K562 (cell line): ENCODE measurements around the gene CFAP70. TPM values are rescaled to one million over a fixed set of nuclear protein-coding genes. Genes with fewer than 3 reads are reported as not detected.
A peak's percentile ranks its signal among the peaks of the same experiment; 100 is the strongest.

Experiments
- DNMT1 ChIP-seq: fragments of 450-650 bp; IDR thresholded peaks from 2 replicates; pipeline ENCODE4 v1.6.1; 2016; ENCODE audit warnings: antibody characterized with exemption, mild to moderate bottlenecking
- EP300 ChIP-seq: IDR thresholded peaks from 2 replicates; pipeline ENCODE4 v1.6.1; 2012; ENCODE audit warnings: low read length, improper control_type of control experiment
- ILF3 ChIP-seq: fragments of 450-650 bp; IDR thresholded peaks from 2 replicates; pipeline ENCODE4 v1.6.1; 2018; ENCODE audit warnings: antibody characterized with exemption, mild to moderate bottlenecking, moderate library complexity, borderline replicate concordance
- KDM1A ChIP-seq, 2 experiments: fragments of 450-650 bp; IDR thresholded peaks; 2 replicates each; pipeline ENCODE4 v1.6.1; 2016; ENCODE audit warnings: mild to moderate bottlenecking in 2 of 2
- LEF1 ChIP-seq: fragments of 450-650 bp; IDR thresholded peaks from 2 replicates; pipeline ENCODE4 v1.6.1; 2016; ENCODE audit warnings: mild to moderate bottlenecking
- NCOA6 ChIP-seq: fragments of 450-650 bp; IDR thresholded peaks from 2 replicates; pipeline ENCODE4 v1.6.1; 2017; ENCODE audit warnings: mild to moderate bottlenecking
- NFIC ChIP-seq: fragments of 450-650 bp; IDR thresholded peaks from 2 replicates; pipeline ENCODE4 v1.6.1; 2017; ENCODE audit warnings: mild to moderate bottlenecking, inconsistent platforms
- NR2C1 ChIP-seq, 2 experiments: fragments of 450-650 bp; IDR thresholded peaks; 2 replicates each; pipeline ENCODE4 v1.6.1; 2017; ENCODE audit warnings: mild to moderate bottlenecking in 2 of 2, antibody characterized with exemption in 1 of 2, inconsistent platforms in 1 of 2, missing compliant biosample characterization in 1 of 2, missing genetic modification characterization in 1 of 2
- PCBP1 ChIP-seq: fragments of 200-400 bp; formaldehyde crosslinking; IDR thresholded peaks from 2 replicates; pipeline ENCODE4 v1.6.1; 2018; ENCODE audit warnings: mild to moderate bottlenecking, low read depth, low read length; ENCODE audit not compliant: poor library complexity, severe bottlenecking
- POLR2AphosphoS2 ChIP-seq: IDR thresholded peaks from 2 replicates; pipeline ENCODE4 v1.6.1; 2012; ENCODE audit warnings: low read length, improper control_type of control experiment
- RB1 ChIP-seq: fragments of 450-650 bp; IDR thresholded peaks from 2 replicates; pipeline ENCODE4 v1.6.1; 2017; ENCODE audit warnings: low read depth, mild to moderate bottlenecking
- RBM22 ChIP-seq: fragments of 200-400 bp; formaldehyde crosslinking; IDR thresholded peaks from 2 replicates; pipeline ENCODE4 v1.6.1; 2018; ENCODE audit warnings: low read length, low read depth; ENCODE audit not compliant: poor library complexity, severe bottlenecking
- RBM25 ChIP-seq: fragments of 200-400 bp; formaldehyde crosslinking; IDR thresholded peaks from 2 replicates; pipeline ENCODE4 v1.6.1; 2018; ENCODE audit warnings: low read length, low read depth, moderate library complexity; ENCODE audit not compliant: severe bottlenecking
- RFX5 ChIP-seq: IDR thresholded peaks from 2 replicates; pipeline ENCODE4 v1.6.1; 2011; ENCODE audit warnings: low read depth, mild to moderate bottlenecking, improper control_type of control experiment, low read length
- SMARCE1 ChIP-seq: fragments of 450-650 bp; IDR thresholded peaks from 2 replicates; pipeline ENCODE4 v1.7.1; 2016; ENCODE audit warnings: mild to moderate bottlenecking
- STAT5B ChIP-seq: fragments of 250-450 bp; sonication (Bioruptor Pico); IDR thresholded peaks from 2 replicates; pipeline ENCODE4 v1.8.0; 2021; ENCODE audit warnings: mild to moderate bottlenecking, inconsistent platforms
- TAF9B ChIP-seq: fragments of 450-650 bp; IDR thresholded peaks from 2 replicates; pipeline ENCODE4 v1.6.1; 2018; ENCODE audit warnings: mild to moderate bottlenecking; ENCODE audit not compliant: partially characterized antibody
- XRCC3 ChIP-seq: fragments of 450-650 bp; IDR thresholded peaks from 2 replicates; pipeline ENCODE4 v1.6.1; 2017; ENCODE audit warnings: mild to moderate bottlenecking, moderate library complexity
- ZNF253 ChIP-seq: fragments of 250-450 bp; sonication (Bioruptor Pico); conservative IDR thresholded peaks from 2 replicates; pipeline ENCODE4 v1.6.1; 2021; ENCODE audit warnings: mild to moderate bottlenecking
- ZNF785 ChIP-seq: fragments of 250-450 bp; sonication (Bioruptor Pico); IDR thresholded peaks from 2 replicates; pipeline ENCODE4 v1.4.0; 2020; ENCODE audit warnings: mild to moderate bottlenecking
- polyA plus RNA-seq, 8 experiments: library from polyadenylated mRNA; depleted of rRNA in 4 of 8; stranded (reverse) in 5 of 8; unstranded in 3 of 8; fragments of >200 nt; fragmentation: Nextera tagmentation in 2 of 8; fragmentation: Illumina TruSeq in 1 of 8; extraction: Ambion mirVana in 2 of 8; extraction: Trizol in 1 of 8; gene quantifications; 2 replicates each; pipeline versions ENCODE4 v1.2.1 to v1.2.3, GENCODE V29; 2011 to 2014; ENCODE audit warnings: inconsistent platforms in 1 of 8, missing spikeins in 1 of 8
- total RNA-seq, 7 experiments: library from RNA; depleted of rRNA in 6 of 7; stranded (reverse); fragments of >200 nt in 6 of 7; fragmentation: Illumina TruSeq in 2 of 7; extraction: Trizol in 2 of 7; gene quantifications; 2 replicates each; pipeline versions ENCODE4 v1.2.1 to v1.2.3, GENCODE V29; 2011 to 2021; ENCODE audit warnings: low replicate concordance in 1 of 7
- TF ChIP-seq, protein P1 (sequence below): fragments of 450-650 bp; formaldehyde crosslinking; IDR thresholded peaks from 2 replicates; pipeline ENCODE4 v1.4.0; 2022; ENCODE audit warnings: mild to moderate bottlenecking, moderate library complexity
- TF ChIP-seq, protein P2 (sequence below): fragments of 250-450 bp; sonication (Bioruptor Pico); IDR thresholded peaks from 2 replicates; pipeline ENCODE4 v1.8.0; 2021; ENCODE audit warnings: borderline replicate concordance, mild to moderate bottlenecking, moderate library complexity; ENCODE audit not compliant: poor library complexity, severe bottlenecking
- TF ChIP-seq, protein P3 (sequence below), 2 experiments: IDR thresholded peaks; 2 replicates each; pipeline ENCODE4 v1.6.1; 2012; ENCODE audit warnings: improper control_type of control experiment in 2 of 2, low read depth in 2 of 2, low read length in 2 of 2, borderline replicate concordance in 1 of 2
- TF ChIP-seq, protein P4 (sequence below): fragments of 250-450 bp; sonication (Bioruptor Pico); IDR thresholded peaks from 2 replicates; pipeline ENCODE4 v1.8.0; 2021; ENCODE audit warnings: mild to moderate bottlenecking, moderate library complexity
- TF ChIP-seq, protein P5 (sequence below): fragments of 250-450 bp; sonication (Bioruptor Pico); IDR thresholded peaks from 2 replicates; pipeline ENCODE4 v1.6.1; 2021; ENCODE audit warnings: mild to moderate bottlenecking

Gene CFAP70
- total and polyA plus RNA-seq, 9 of the 15 experiments (the other 6 are each of a cell fraction or from before 2014, with no cell fraction given): 0.27 to 1.6 (median 0.86) TPM

DNA sequence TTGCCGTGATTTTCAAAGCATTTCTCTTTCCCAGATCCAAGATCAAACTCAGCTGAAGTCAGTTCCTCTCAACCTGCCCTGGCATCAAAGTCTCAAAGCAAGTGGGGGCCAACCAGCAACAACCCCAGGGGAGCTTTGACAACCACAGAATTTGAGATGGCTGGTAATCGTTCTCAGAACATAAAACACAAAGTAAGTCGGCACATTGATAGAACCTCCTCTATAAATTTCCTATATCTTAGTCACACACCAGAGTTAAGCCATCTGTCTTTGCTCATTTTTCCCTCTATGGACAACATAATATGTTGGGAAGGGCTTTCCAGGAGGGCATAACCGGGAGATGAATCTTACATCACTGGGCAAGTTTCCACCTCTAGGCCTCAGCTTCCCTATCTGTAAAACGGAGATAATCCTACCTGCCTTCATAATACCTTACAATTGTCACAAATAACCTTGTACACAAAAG is 110.4 kb downstream of the CFAP70 start (continued):
- TF ChIP-seq POLR2AphosphoS2: peak; percentile 42; the same call in 1 of the 2 replicates
- TF ChIP-seq, protein P1, sequence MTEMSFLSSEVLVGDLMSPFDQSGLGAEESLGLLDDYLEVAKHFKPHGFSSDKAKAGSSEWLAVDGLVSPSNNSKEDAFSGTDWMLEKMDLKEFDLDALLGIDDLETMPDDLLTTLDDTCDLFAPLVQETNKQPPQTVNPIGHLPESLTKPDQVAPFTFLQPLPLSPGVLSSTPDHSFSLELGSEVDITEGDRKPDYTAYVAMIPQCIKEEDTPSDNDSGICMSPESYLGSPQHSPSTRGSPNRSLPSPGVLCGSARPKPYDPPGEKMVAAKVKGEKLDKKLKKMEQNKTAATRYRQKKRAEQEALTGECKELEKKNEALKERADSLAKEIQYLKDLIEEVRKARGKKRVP (CRISPR knock-in tag): no peak
- TF ChIP-seq LEF1: no peak
- 0 out of 2 replicates have a peak, but pooled peaks have one; percentile 43 for TF ChIP-seq NCOA6
- peak; percentile 20 for TF ChIP-seq TAF9B
- TF ChIP-seq RBM22: no peak
- TF ChIP-seq STAT5B (CRISPR knock-in tag): no peak
- TF ChIP-seq RB1: no peak
- TF ChIP-seq NR2C1 (IDR thresholded peaks at IDR 0.05): no peak
- no peak for TF ChIP-seq NR2C1 (tag; IDR thresholded peaks at IDR 0.05)
- no peak for TF ChIP-seq ZNF253 (CRISPR knock-in tag)
- TF ChIP-seq, protein P2, sequence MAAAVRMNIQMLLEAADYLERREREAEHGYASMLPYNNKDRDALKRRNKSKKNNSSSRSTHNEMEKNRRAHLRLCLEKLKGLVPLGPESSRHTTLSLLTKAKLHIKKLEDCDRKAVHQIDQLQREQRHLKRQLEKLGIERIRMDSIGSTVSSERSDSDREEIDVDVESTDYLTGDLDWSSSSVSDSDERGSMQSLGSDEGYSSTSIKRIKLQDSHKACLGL: no peak
- TF ChIP-seq RFX5: no peak
- TF ChIP-seq SMARCE1: no peak
- TF ChIP-seq DNMT1: no peak; the same call in 1 of the 2 replicates
- TF ChIP-seq ILF3: no peak
- TF ChIP-seq, protein P3, sequence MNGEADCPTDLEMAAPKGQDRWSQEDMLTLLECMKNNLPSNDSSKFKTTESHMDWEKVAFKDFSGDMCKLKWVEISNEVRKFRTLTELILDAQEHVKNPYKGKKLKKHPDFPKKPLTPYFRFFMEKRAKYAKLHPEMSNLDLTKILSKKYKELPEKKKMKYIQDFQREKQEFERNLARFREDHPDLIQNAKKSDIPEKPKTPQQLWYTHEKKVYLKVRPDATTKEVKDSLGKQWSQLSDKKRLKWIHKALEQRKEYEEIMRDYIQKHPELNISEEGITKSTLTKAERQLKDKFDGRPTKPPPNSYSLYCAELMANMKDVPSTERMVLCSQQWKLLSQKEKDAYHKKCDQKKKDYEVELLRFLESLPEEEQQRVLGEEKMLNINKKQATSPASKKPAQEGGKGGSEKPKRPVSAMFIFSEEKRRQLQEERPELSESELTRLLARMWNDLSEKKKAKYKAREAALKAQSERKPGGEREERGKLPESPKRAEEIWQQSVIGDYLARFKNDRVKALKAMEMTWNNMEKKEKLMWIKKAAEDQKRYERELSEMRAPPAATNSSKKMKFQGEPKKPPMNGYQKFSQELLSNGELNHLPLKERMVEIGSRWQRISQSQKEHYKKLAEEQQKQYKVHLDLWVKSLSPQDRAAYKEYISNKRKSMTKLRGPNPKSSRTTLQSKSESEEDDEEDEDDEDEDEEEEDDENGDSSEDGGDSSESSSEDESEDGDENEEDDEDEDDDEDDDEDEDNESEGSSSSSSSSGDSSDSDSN (IDR thresholded peaks at IDR 0.05; ENCODE audit: borderline replicate concordance in 1 of 2, low read depth in 2 of 2, low read length in 2 of 2): no peak
- TF ChIP-seq, protein P4, sequence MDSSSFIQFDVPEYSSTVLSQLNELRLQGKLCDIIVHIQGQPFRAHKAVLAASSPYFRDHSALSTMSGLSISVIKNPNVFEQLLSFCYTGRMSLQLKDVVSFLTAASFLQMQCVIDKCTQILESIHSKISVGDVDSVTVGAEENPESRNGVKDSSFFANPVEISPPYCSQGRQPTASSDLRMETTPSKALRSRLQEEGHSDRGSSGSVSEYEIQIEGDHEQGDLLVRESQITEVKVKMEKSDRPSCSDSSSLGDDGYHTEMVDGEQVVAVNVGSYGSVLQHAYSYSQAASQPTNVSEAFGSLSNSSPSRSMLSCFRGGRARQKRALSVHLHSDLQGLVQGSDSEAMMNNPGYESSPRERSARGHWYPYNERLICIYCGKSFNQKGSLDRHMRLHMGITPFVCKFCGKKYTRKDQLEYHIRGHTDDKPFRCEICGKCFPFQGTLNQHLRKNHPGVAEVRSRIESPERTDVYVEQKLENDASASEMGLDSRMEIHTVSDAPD (CRISPR knock-in tag): no peak
- no peak for TF ChIP-seq EP300
- TF ChIP-seq XRCC3: no peak
- 0 out of 2 replicates have a peak, but pooled peaks have one; percentile 8 for TF ChIP-seq NFIC
- TF ChIP-seq, protein P5, sequence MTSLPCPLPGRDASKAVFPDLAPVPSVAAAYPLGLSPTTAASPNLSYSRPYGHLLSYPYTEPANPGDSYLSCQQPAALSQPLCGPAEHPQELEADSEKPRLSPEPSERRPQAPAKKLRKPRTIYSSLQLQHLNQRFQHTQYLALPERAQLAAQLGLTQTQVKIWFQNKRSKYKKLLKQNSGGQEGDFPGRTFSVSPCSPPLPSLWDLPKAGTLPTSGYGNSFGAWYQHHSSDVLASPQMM (CRISPR knock-in tag): no peak
- no peak for TF ChIP-seq PCBP1
- no peak for TF ChIP-seq ZNF785
- 0 out of 4 replicates have a peak, but pooled peaks of 1 of the 2 experiments have one; percentile 12 for TF ChIP-seq KDM1A (IDR thresholded peaks at IDR 0.05)
- no peak for TF ChIP-seq RBM25
